Mesendoderm (in vitro differentiated cells): ENCODE measurements around the gene NANOGP8.

ENCODE experiments used
- DNase-seq: peaks from one replicate; pipeline ENCODE4 v3.0.0; 2013
- H2AK5ac ChIP-seq: 2 replicates; pipeline ENCODE4 v1.6.1; 2013; ENCODE audit warnings: low read length, inconsistent platforms
- H2BK120ac ChIP-seq: 2 replicates; pipeline ENCODE4 v1.6.1; 2013; ENCODE audit warnings: low read depth, mild to moderate bottlenecking, low read length, moderate library complexity, mixed read lengths
- H2BK15ac ChIP-seq: replicated peaks from 2 replicates; pipeline ENCODE4 v1.6.1; 2013; ENCODE audit warnings: low read depth, mild to moderate bottlenecking, moderate library complexity
- H2BK5ac ChIP-seq: 2 replicates; pipeline ENCODE4 v1.6.1; 2013; ENCODE audit warnings: low read length, inconsistent platforms
- H3K18ac ChIP-seq: 2 replicates; pipeline ENCODE4 v1.6.1; 2013; ENCODE audit warnings: mild to moderate bottlenecking, low read length, mixed read lengths
- H3K23ac ChIP-seq: one replicate; pipeline ENCODE4 v1.6.1; 2013; ENCODE audit warnings: low read length
- H3K27ac ChIP-seq: 2 replicates; pipeline ENCODE4 v1.5.1; 2013; ENCODE audit warnings: low read depth, mild to moderate bottlenecking, inconsistent platforms, low read length, moderate library complexity
- H3K27me3 ChIP-seq: 2 replicates; pipeline ENCODE4 v1.6.1; 2013; ENCODE audit warnings: low read length, control low read depth, mild to moderate bottlenecking, inconsistent platforms; ENCODE audit not compliant: insufficient read depth, poor library complexity
- H3K36me3 ChIP-seq: 2 replicates; pipeline ENCODE4 v1.6.1; 2013; ENCODE audit warnings: low read length, inconsistent platforms; ENCODE audit not compliant: control insufficient read depth, insufficient read depth
- H3K4ac ChIP-seq: one replicate; pipeline ENCODE4 v1.6.1; 2013; ENCODE audit warnings: low read depth, mild to moderate bottlenecking, low read length, moderate library complexity
- H3K4me1 ChIP-seq: 2 replicates; pipeline ENCODE4 v1.6.1; 2013; ENCODE audit warnings: low read depth, low read length, inconsistent platforms; ENCODE audit not compliant: control insufficient read depth
- H3K4me2 ChIP-seq: 2 replicates; pipeline ENCODE4 v1.6.1; 2013; ENCODE audit warnings: low read length
- H3K4me3 ChIP-seq: 2 replicates; pipeline ENCODE4 v1.5.1; 2013; ENCODE audit warnings: mild to moderate bottlenecking, low read length
- H3K56ac ChIP-seq: one replicate; pipeline ENCODE4 v1.6.1; 2013; ENCODE audit warnings: low read length
- H3K79me1 ChIP-seq: 2 replicates; pipeline ENCODE4 v1.6.1; 2013; ENCODE audit warnings: low read length, inconsistent platforms
- H3K79me2 ChIP-seq: 2 replicates; pipeline ENCODE4 v1.6.1; 2013; ENCODE audit warnings: mild to moderate bottlenecking, low read length; ENCODE audit not compliant: control insufficient read depth, insufficient read depth
- H3K9ac ChIP-seq: 2 replicates; pipeline ENCODE4 v1.6.1; 2013; ENCODE audit warnings: low read length, inconsistent platforms
- H4K5ac ChIP-seq: one replicate; pipeline ENCODE4 v1.6.1; 2013; ENCODE audit warnings: low read length
- H4K8ac ChIP-seq: one replicate; pipeline ENCODE4 v1.6.1; 2013; ENCODE audit warnings: low read depth, mild to moderate bottlenecking, control low read depth, low read length, moderate library complexity
- WGBS: extraction: QIAGEN DNeasy Blood & Tissue Kit; methylation state at CpG from one replicate; pipeline ENCODE4 v1.1.7; 2013; ENCODE audit warnings: low lambda C conversion rate, missing lambda C conversion rate; ENCODE audit not compliant: insufficient coverage; ENCODE audit errors: extremely low coverage; 5-methylcytosine and 5-hydroxymethylcytosine counted together

NANOGP8 gene

GRCh38 chr15:35115155-35115725 lies 30.1 kb upstream of the NANOGP8 start:
- Histone ChIP-seq H2BK15ac (no peak overlapping the region), H3K27me3 (no peaks in the 10 kb centered on the region), H3K4me3 (no peak overlapping the region), H3K79me1 (no peaks in the 10 kb centered on the region), H3K4me1 (no peaks in the 10 kb centered on the region), H3K36me3 (no peaks in the 10 kb centered on the region), H3K18ac (no peak overlapping the region), H4K8ac (no peak overlapping the region), H3K56ac (no peak overlapping the region), H4K5ac (no peak overlapping the region), H2BK5ac (no peak overlapping the region), H3K4me2 (no peak overlapping the region), H2AK5ac (no peak overlapping the region), H3K23ac (no peak overlapping the region), H2BK120ac (no peak overlapping the region), H3K27ac (no peak overlapping the region), H3K9ac (no peak overlapping the region), H3K4ac (no peak overlapping the region), H3K79me2 (no peaks in the 10 kb centered on the region)
- no CpG with 5 or more reads among the region's 5 CpGs for WGBS
- DNase-seq = no peak

- no peak overlapping the region for H3K4ac ChIP-seq
- H3K4me1 ChIP-seq = no peaks in the 10 kb centered on the region
- no peaks in the 10 kb centered on the region for H3K79me2 ChIP-seq
- no peak overlapping the region for H4K5ac ChIP-seq
- H3K4me3 ChIP-seq = no peak overlapping the region
- no peaks in the 10 kb centered on the region for H3K79me1 ChIP-seq
- no CpG with 5 or more reads among the region's 2 CpGs for WGBS
- no peaks in the 10 kb centered on the region for H3K27me3 ChIP-seq
- H3K36me3 ChIP-seq = no peaks in the 10 kb centered on the region
- peak; percentile 10 for DNase-seq
- no peak overlapping the region for H2AK5ac ChIP-seq
- H2BK120ac ChIP-seq = no peak overlapping the region
- no peak overlapping the region for H3K9ac ChIP-seq
- no peak overlapping the region for H2BK5ac ChIP-seq
- no peak overlapping the region for H2BK15ac ChIP-seq
- H3K56ac ChIP-seq = no peak overlapping the region
- H3K23ac ChIP-seq = no peak overlapping the region
- no peak overlapping the region for H4K8ac ChIP-seq
- H3K18ac ChIP-seq = no peak overlapping the region
- no peak overlapping the region for H3K27ac ChIP-seq
- H3K4me2 ChIP-seq = no peak overlapping the region
These were observed 27.3 kb upstream of the NANOGP8 start for GRCh38 chr15:35112346-35112745.

GRCh38 chr15:35111861-35112260 lies 26.8 kb upstream of the NANOGP8 start:
- H3K9ac ChIP-seq = no peak overlapping the region
- H3K36me3 ChIP-seq = no peaks in the 10 kb centered on the region
- H3K18ac ChIP-seq = no peak overlapping the region
- DNase-seq = no peak
- H3K27ac ChIP-seq = no peak overlapping the region
- no peak overlapping the region for H4K8ac ChIP-seq
- no peak overlapping the region for H2BK120ac ChIP-seq
- H3K79me1 ChIP-seq = no peaks in the 10 kb centered on the region
- H3K27me3 ChIP-seq = no peaks in the 10 kb centered on the region
- H2BK15ac ChIP-seq = no peak overlapping the region
- no peak overlapping the region for H4K5ac ChIP-seq
- H3K56ac ChIP-seq = no peak overlapping the region
- H3K4ac ChIP-seq = no peak overlapping the region
- no peaks in the 10 kb centered on the region for H3K4me1 ChIP-seq
- H2BK5ac ChIP-seq = no peak overlapping the region
- H2AK5ac ChIP-seq = no peak overlapping the region
- no peak overlapping the region for H3K4me3 ChIP-seq
- H3K4me2 ChIP-seq = no peak overlapping the region
- no peak overlapping the region for H3K23ac ChIP-seq
- no peaks in the 10 kb centered on the region for H3K79me2 ChIP-seq

- H3K27me3 ChIP-seq = no peaks in the 10 kb centered on the region
- H3K27ac ChIP-seq = no peak overlapping the region
- H2AK5ac ChIP-seq = no peak overlapping the region
- H3K36me3 ChIP-seq = no peaks in the 10 kb centered on the region
- no peak for DNase-seq
- H2BK5ac ChIP-seq = no peak overlapping the region
- H4K8ac ChIP-seq = no peak overlapping the region
- no peak overlapping the region for H3K18ac ChIP-seq
- no peak overlapping the region for H3K4me2 ChIP-seq
- no peak overlapping the region for H2BK15ac ChIP-seq
- no peak overlapping the region for H4K5ac ChIP-seq
- no peaks in the 10 kb centered on the region for H3K4me1 ChIP-seq
- H3K79me1 ChIP-seq = no peaks in the 10 kb centered on the region
- H3K4ac ChIP-seq = no peak overlapping the region
- H3K9ac ChIP-seq = no peak overlapping the region
- H3K56ac ChIP-seq = no peak overlapping the region
- no peak overlapping the region for H3K4me3 ChIP-seq
- H2BK120ac ChIP-seq = no peak overlapping the region
- no peaks in the 10 kb centered on the region for H3K79me2 ChIP-seq
- no peak overlapping the region for H3K23ac ChIP-seq
These were observed 23.4 kb upstream of the NANOGP8 start for GRCh38 chr15:35108453-35108852.

- no peak overlapping the region for H4K5ac ChIP-seq
- no peaks in the 10 kb centered on the region for H3K36me3 ChIP-seq
- H3K27me3 ChIP-seq = no peaks in the 10 kb centered on the region
- H2BK15ac ChIP-seq = no peak overlapping the region
- no peak overlapping the region for H2AK5ac ChIP-seq
- H3K9ac ChIP-seq = no peak overlapping the region
- H4K8ac ChIP-seq = no peak overlapping the region
- no peak overlapping the region for H3K4me3 ChIP-seq
- no peak for DNase-seq
- H3K4me1 ChIP-seq = no peaks in the 10 kb centered on the region
- H3K56ac ChIP-seq = no peak overlapping the region
- no peaks in the 10 kb centered on the region for H3K79me1 ChIP-seq
- no peak overlapping the region for H2BK120ac ChIP-seq
- H3K23ac ChIP-seq = no peak overlapping the region
- H3K4me2 ChIP-seq = no peak overlapping the region
- no peak overlapping the region for H3K18ac ChIP-seq
- no peaks in the 10 kb centered on the region for H3K79me2 ChIP-seq
- no peak overlapping the region for H3K27ac ChIP-seq
- H2BK5ac ChIP-seq = no peak overlapping the region
- WGBS = no CpG with 5 or more reads among the region's 5 CpGs
- no peak overlapping the region for H3K4ac ChIP-seq
These were observed 22.5 kb upstream of the NANOGP8 start for GRCh38 chr15:35107561-35107960.

GRCh38 chr15:35107122-35107521 lies 22.0 kb upstream of the NANOGP8 start:
- Histone ChIP-seq H4K5ac (no peak overlapping the region), H3K36me3 (no peaks in the 10 kb centered on the region), H3K79me2 (no peaks in the 10 kb centered on the region), H3K27ac (no peak overlapping the region), H3K18ac (no peak overlapping the region), H4K8ac (no peak overlapping the region), H2AK5ac (no peak overlapping the region), H3K4me1 (no peaks in the 10 kb centered on the region), H3K79me1 (no peaks in the 10 kb centered on the region), H3K27me3 (no peaks in the 10 kb centered on the region), H3K4me2 (no peak overlapping the region), H3K9ac (no peak overlapping the region), H3K23ac (no peak overlapping the region), H2BK15ac (no peak overlapping the region), H3K4me3 (no peak overlapping the region), H2BK5ac (no peak overlapping the region), H3K4ac (no peak overlapping the region), H2BK120ac (no peak overlapping the region), H3K56ac (no peak overlapping the region)
- WGBS = no CpG with 5 or more reads among the region's 3 CpGs
- no peak for DNase-seq
